ENCODE data around the gene NTNG1.

- TF ChIP-seq, protein P1, sequence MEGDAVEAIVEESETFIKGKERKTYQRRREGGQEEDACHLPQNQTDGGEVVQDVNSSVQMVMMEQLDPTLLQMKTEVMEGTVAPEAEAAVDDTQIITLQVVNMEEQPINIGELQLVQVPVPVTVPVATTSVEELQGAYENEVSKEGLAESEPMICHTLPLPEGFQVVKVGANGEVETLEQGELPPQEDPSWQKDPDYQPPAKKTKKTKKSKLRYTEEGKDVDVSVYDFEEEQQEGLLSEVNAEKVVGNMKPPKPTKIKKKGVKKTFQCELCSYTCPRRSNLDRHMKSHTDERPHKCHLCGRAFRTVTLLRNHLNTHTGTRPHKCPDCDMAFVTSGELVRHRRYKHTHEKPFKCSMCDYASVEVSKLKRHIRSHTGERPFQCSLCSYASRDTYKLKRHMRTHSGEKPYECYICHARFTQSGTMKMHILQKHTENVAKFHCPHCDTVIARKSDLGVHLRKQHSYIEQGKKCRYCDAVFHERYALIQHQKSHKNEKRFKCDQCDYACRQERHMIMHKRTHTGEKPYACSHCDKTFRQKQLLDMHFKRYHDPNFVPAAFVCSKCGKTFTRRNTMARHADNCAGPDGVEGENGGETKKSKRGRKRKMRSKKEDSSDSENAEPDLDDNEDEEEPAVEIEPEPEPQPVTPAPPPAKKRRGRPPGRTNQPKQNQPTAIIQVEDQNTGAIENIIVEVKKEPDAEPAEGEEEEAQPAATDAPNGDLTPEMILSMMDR (IDR thresholded peaks at IDR 0.05): no peak
- no peak for TF ChIP-seq EP300 (IDR thresholded peaks at IDR 0.05)
- no peak for TF ChIP-seq POLR2AphosphoS5 (IDR thresholded peaks at IDR 0.05)
- no peak for TF ChIP-seq POLR2A (IDR thresholded peaks at IDR 0.05)
Measured at GRCh38 chr1:107460035-107460434, 319.2 kb downstream of the NTNG1 start.

Measured in suprapubic skin (tissue), 4 donors.